Naive thymus-derived CD8-positive, alpha-beta T cell (primary cell): ENCODE data around the gene MLEC. TPM values are rescaled to one million over a fixed set of nuclear protein-coding genes. Genes with fewer than 3 reads are reported as not detected.

Experiments
- ATAC-seq, 2 donors: fragments of 150-1000 bp; cut with Tn5 transposase in 1 of 2; sonication (Bioruptor Pico), chemical (Tn5 transposase) in 1 of 2; 1 replicate in 1 of 2; 2 replicates in 1 of 2; pipeline ENCODE4 v1.10.0; 2021; ENCODE audit warnings: mild to moderate bottlenecking in 2 of 2, moderate library complexity in 2 of 2
- POLR2A ChIA-PET: fragments of 350-600 bp; sonication (Branson Sonifier 250); formaldehyde crosslinking; loops from one replicate; lab custom pipeline; 2021; ENCODE audit warnings: antibody characterized with exemption; lab: Charles Lee
- DNase-seq, 10 donors: peaks; one replicate each; pipeline versions ENCODE4 v3.0.0 to v3.0.0-alpha.2; 2020 to 2022
- H3K27ac Mint-ChIP-seq, 10 donors: one replicate each; pipeline ENCODE4 v1.8.0; 2020 to 2022; ENCODE audit warnings: mild to moderate bottlenecking in 10 of 10, mixed read lengths in 10 of 10, moderate library complexity in 4 of 10, inconsistent platforms in 1 of 10
- H3K27me3 Mint-ChIP-seq, 5 donors: one replicate each; pipeline ENCODE4 v1.8.0; 2021 to 2022; ENCODE audit warnings: mixed read lengths in 5 of 5
- H3K36me3 Mint-ChIP-seq, 3 donors: one replicate each; pipeline ENCODE4 v1.8.0; 2020 to 2022; ENCODE audit warnings: mixed read lengths in 3 of 3, mild to moderate bottlenecking in 2 of 3, inconsistent platforms in 1 of 3
- H3K4me1 Mint-ChIP-seq, 4 donors: one replicate each; pipeline ENCODE4 v1.8.0; 2021 to 2022; ENCODE audit warnings: mixed read lengths in 4 of 4
- H3K4me3 Mint-ChIP-seq, 10 donors: one replicate each; pipeline ENCODE4 v1.8.0; 2020 to 2022; ENCODE audit warnings: mild to moderate bottlenecking in 10 of 10, mixed read lengths in 10 of 10, moderate library complexity in 6 of 10, inconsistent platforms in 1 of 10
- H3K9me3 Mint-ChIP-seq, 9 donors: one replicate each; pipeline ENCODE4 v1.8.0; 2020 to 2022; ENCODE audit warnings: mixed read lengths in 9 of 9, mild to moderate bottlenecking in 3 of 9, inconsistent platforms in 1 of 9, moderate library complexity in 1 of 9
- polyA plus RNA-seq, 3 donors: library from polyadenylated mRNA; unstranded; fragments of 300-500 nt; fragmentation: Illumina TruSeq; gene quantifications; one replicate each; pipeline ENCODE4 v1.2.3, GENCODE V29; 2021
- total RNA-seq, 8 experiments: library from RNA in 2 of 8; stranded (reverse) in 2 of 8; gene quantifications; one replicate each; pipeline ENCODE4 v1.2.3 and lab custom pipeline; 2021 to 2026

MLEC gene
- total and polyA plus RNA-seq, 5 experiments from 2014 or later, result 32.7 to 44.6 (median 40.7) TPM

- Mint-ChIP-seq H3K36me3 (peaks cover 0 to 4% (median 0%) of the 10 kb centered on the region in 3 donors), H3K4me3 (peak overlapping the region; percentile 85 to 91 (median 89)), H3K27ac (peak overlapping the region in 9 of 10 donors; percentile 70 to 90 (median 80)), H3K27me3 (no peaks in the 10 kb centered on the region), H3K4me1 (peaks cover 26 to 70% (median 47%) of the 10 kb centered on the region in 4 donors), H3K9me3 (no peaks in the 10 kb centered on the region)
- ATAC-seq (no peak), DNase-seq (peak in 6 of 10 donors; percentile 12 to 33 (median 16))
- POLR2A ChIA-PET, result interaction anchor here (1.0 to 2.0 kb wide), 4 partner anchors 11 to 487 kb away, joined by 4 to 11 read pairs (median 6); partner anchors contain the start of genes POP5, RPLP0 and UNC119B
Measured at GRCh38 chr12:120687578-120688289, 785 bp downstream of the MLEC start.

GRCh38 chr12:120688527-120689071, 1.6 kb downstream of the MLEC start:
- no peaks in the 10 kb centered on the region for H3K27me3 Mint-ChIP-seq
- H3K9me3 Mint-ChIP-seq, result no peaks in the 10 kb centered on the region
- H3K36me3 Mint-ChIP-seq, result peaks cover 0 to 11% (median 0%) of the 10 kb centered on the region in 3 donors
- H3K4me3 Mint-ChIP-seq, result peak overlapping the region; percentile 85 to 91 (median 89)
- POLR2A ChIA-PET, result no interaction called here
- DNase-seq, result no peak
- H3K27ac Mint-ChIP-seq, result peak overlapping the region in 8 of 10 donors; percentile 25 to 90 (median 80)
- H3K4me1 Mint-ChIP-seq, result peaks cover 28 to 74% (median 53%) of the 10 kb centered on the region in 4 donors
- ATAC-seq, result no peak

GRCh38 chr12:120689397-120690082, 2.6 kb downstream of the MLEC start:
- Mint-ChIP-seq H3K4me3 (peak overlapping the region in 8 of 10 donors; percentile 85 to 91 (median 90)), H3K36me3 (peaks cover 0 to 19% (median 2%) of the 10 kb centered on the region in 3 donors), H3K4me1 (peaks cover 28 to 71% (median 53%) of the 10 kb centered on the region in 4 donors), H3K27me3 (no peaks in the 10 kb centered on the region), H3K9me3 (no peaks in the 10 kb centered on the region), H3K27ac (peak overlapping the region in 2 of 10 donors; percentile 19 to 40)
- POLR2A ChIA-PET, result interaction anchor here (0.7 kb wide), 1 partner anchor 19 kb away, joined by 3 read pairs; no protein-coding TSS in a partner anchor
- DNase-seq, result no peak
- no peak for ATAC-seq

- ATAC-seq (no peak), DNase-seq (no peak)
- peaks cover 4 to 24% (median 6%) of the 10 kb centered on the region in 3 donors for H3K36me3 Mint-ChIP-seq
- POLR2A ChIA-PET, result interaction anchor here (0.7 kb wide), 1 partner anchor 19 kb away, joined by 3 read pairs; no protein-coding TSS in a partner anchor
- no peaks in the 10 kb centered on the region for H3K9me3 Mint-ChIP-seq
- peaks cover 30 to 66% (median 53%) of the 10 kb centered on the region in 4 donors for H3K4me1 Mint-ChIP-seq
- H3K4me3 Mint-ChIP-seq, result no peak overlapping the region
- H3K27me3 Mint-ChIP-seq, result no peaks in the 10 kb centered on the region
- no peak overlapping the region for H3K27ac Mint-ChIP-seq
Measured at GRCh38 chr12:120690083-120690450, 3.1 kb downstream of the MLEC start.

GRCh38 chr12:120690978-120691377, 4.0 kb downstream of the MLEC start:
- DNase-seq, result no peak
- ATAC-seq, result no peak
- Mint-ChIP-seq H3K27ac (peak overlapping the region in 1 of 10 donors; percentile 73), H3K36me3 (peaks cover 5 to 33% (median 14%) of the 10 kb centered on the region in 3 donors), H3K4me1 (peaks cover 30 to 58% (median 53%) of the 10 kb centered on the region in 4 donors), H3K4me3 (no peak overlapping the region), H3K27me3 (no peaks in the 10 kb centered on the region), H3K9me3 (no peaks in the 10 kb centered on the region)
- POLR2A ChIA-PET, result no interaction called here

- Mint-ChIP-seq H3K36me3 (peaks cover 5 to 49% (median 25%) of the 10 kb centered on the region in 3 donors), H3K4me3 (no peak overlapping the region), H3K27me3 (no peaks in the 10 kb centered on the region), H3K9me3 (no peaks in the 10 kb centered on the region), H3K27ac (peak overlapping the region in 6 of 10 donors; percentile 31 to 77 (median 51)), H3K4me1 (peaks cover 29 to 53% (median 53%) of the 10 kb centered on the region in 4 donors)
- no peak for ATAC-seq
- no peak for DNase-seq
- POLR2A ChIA-PET, result no interaction called here
Measured at GRCh38 chr12:120692524-120693033, 5.6 kb downstream of the MLEC start.

- no peaks in the 10 kb centered on the region for H3K27me3 Mint-ChIP-seq
- no peaks in the 10 kb centered on the region for H3K9me3 Mint-ChIP-seq
- no peak for ATAC-seq
- POLR2A ChIA-PET, result no interaction called here
- no peak overlapping the region for H3K4me3 Mint-ChIP-seq
- peak overlapping the region in 1 of 10 donors; percentile 37 for H3K27ac Mint-ChIP-seq
- peaks cover 5 to 61% (median 25%) of the 10 kb centered on the region in 3 donors for H3K36me3 Mint-ChIP-seq
- no peak for DNase-seq
- peaks cover 19 to 45% (median 41%) of the 10 kb centered on the region in 4 donors for H3K4me1 Mint-ChIP-seq
Measured at GRCh38 chr12:120693848-120694247, 6.9 kb downstream of the MLEC start.

- H3K36me3 Mint-ChIP-seq, result peaks cover 5 to 86% (median 36%) of the 10 kb centered on the region in 3 donors
- H3K4me1 Mint-ChIP-seq, result peaks cover 12 to 20% (median 16%) of the 10 kb centered on the region in 4 donors
- DNase-seq (no peak), ATAC-seq (no peak)
- no peak overlapping the region for H3K4me3 Mint-ChIP-seq
- POLR2A ChIA-PET, result no interaction called here
- no peaks in the 10 kb centered on the region for H3K9me3 Mint-ChIP-seq
- no peak overlapping the region for H3K27ac Mint-ChIP-seq
- H3K27me3 Mint-ChIP-seq, result no peaks in the 10 kb centered on the region
Measured at GRCh38 chr12:120696626-120697025, 9.7 kb downstream of the MLEC start.

GRCh38 chr12:120697344-120697743, 10.4 kb downstream of the MLEC start:
- DNase-seq (no peak), ATAC-seq (no peak)
- no peaks in the 10 kb centered on the region for H3K27me3 Mint-ChIP-seq
- H3K36me3 Mint-ChIP-seq, result peaks cover 5 to 93% (median 36%) of the 10 kb centered on the region in 3 donors
- H3K4me1 Mint-ChIP-seq, result peaks cover 9 to 15% (median 10%) of the 10 kb centered on the region in 4 donors
- H3K27ac Mint-ChIP-seq, result peak overlapping the region in 1 of 10 donors; percentile 33
- H3K9me3 Mint-ChIP-seq, result no peaks in the 10 kb centered on the region
- H3K4me3 Mint-ChIP-seq, result no peak overlapping the region
- POLR2A ChIA-PET, result no interaction called here

GRCh38 chr12:120698665-120699064, 11.7 kb downstream of the MLEC start:
- H3K27me3 Mint-ChIP-seq, result no peaks in the 10 kb centered on the region
- peaks cover 5 to 88% (median 36%) of the 10 kb centered on the region in 3 donors for H3K36me3 Mint-ChIP-seq
- DNase-seq, result no peak
- POLR2A ChIA-PET, result interaction anchor here (0.7 to 2.8 kb wide), 2 partner anchors 10 to 11 kb away, joined by 3 to 11 read pairs; partner anchors contain the start of gene MLEC
- no peak overlapping the region for H3K4me3 Mint-ChIP-seq
- H3K27ac Mint-ChIP-seq, result peak overlapping the region in 2 of 10 donors; percentile 12 to 29
- H3K4me1 Mint-ChIP-seq, result peaks cover 0 to 7% (median 2%) of the 10 kb centered on the region in 4 donors
- ATAC-seq, result no peak
- H3K9me3 Mint-ChIP-seq, result no peaks in the 10 kb centered on the region

GRCh38 chr12:120699553-120699952, 12.6 kb downstream of the MLEC start:
- ATAC-seq (no peak), DNase-seq (no peak)
- H3K4me1 Mint-ChIP-seq, result peaks cover 0 to 7% (median 3%) of the 10 kb centered on the region in 4 donors
- no peak overlapping the region for H3K27ac Mint-ChIP-seq
- POLR2A ChIA-PET, result interaction anchor here (2.8 kb wide), 1 partner anchor 12 kb away, joined by 11 read pairs; the partner anchor contains the start of gene MLEC
- H3K9me3 Mint-ChIP-seq, result no peaks in the 10 kb centered on the region
- no peak overlapping the region for H3K4me3 Mint-ChIP-seq
- H3K27me3 Mint-ChIP-seq, result no peaks in the 10 kb centered on the region
- H3K36me3 Mint-ChIP-seq, result peaks cover 5 to 80% (median 34%) of the 10 kb centered on the region in 3 donors

GRCh38 chr12:120700886-120701285, 13.9 kb downstream of the MLEC start:
- H3K4me1 Mint-ChIP-seq, result peaks cover 0 to 7% (median 2%) of the 10 kb centered on the region in 4 donors
- H3K36me3 Mint-ChIP-seq, result peaks cover 0 to 70% (median 22%) of the 10 kb centered on the region in 3 donors
- no peak overlapping the region for H3K4me3 Mint-ChIP-seq
- H3K27ac Mint-ChIP-seq, result no peak overlapping the region
- no peak for DNase-seq
- H3K27me3 Mint-ChIP-seq, result no peaks in the 10 kb centered on the region
- POLR2A ChIA-PET, result no interaction called here
- ATAC-seq, result no peak
- no peaks in the 10 kb centered on the region for H3K9me3 Mint-ChIP-seq
